HG03064 (cell line): ENCODE data around the gene APMAP.

Experiments used
- ATAC-seq: cut with Tn5 transposase; IDR thresholded peaks from one replicate; pipeline ENCODE4 v1.9.1; 2021; ENCODE audit warnings: low read depth; ENCODE audit not compliant: unreplicated experiment

Gene APMAP

GRCh38 chr20:24970030-24970553 is 22.5 kb downstream of the APMAP start:
- ATAC-seq: no peak

- ATAC-seq: no peak
These were observed 23.1 kb downstream of the APMAP start for GRCh38 chr20:24969186-24970029.

DNA sequence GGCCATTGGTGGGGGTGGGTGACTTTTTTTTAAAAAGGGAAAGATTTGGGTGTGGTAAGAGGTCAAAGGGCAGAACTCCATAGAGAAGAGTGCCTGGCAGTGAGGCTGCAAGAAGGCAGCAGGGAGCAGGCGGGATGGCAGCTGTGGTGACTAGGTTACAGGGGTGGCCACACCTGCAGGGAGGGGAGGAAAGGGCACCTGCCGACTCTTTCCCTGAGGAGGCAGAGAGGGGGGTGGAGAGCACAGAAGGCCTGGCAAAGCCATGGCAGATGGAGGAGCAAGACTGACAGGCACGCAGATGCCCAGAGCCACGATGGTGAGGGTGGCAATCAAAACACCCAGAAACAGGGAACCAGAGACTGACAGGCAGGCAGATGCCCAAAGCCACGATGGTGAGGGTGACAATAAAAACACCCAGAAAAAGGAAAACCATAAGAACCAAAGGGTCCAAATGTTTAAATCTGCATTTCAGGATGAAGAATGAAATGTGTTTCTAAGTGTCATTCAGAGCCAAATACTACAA is 24.2 kb downstream of the APMAP start:
- no peak for ATAC-seq

GRCh38 chr20:24966317-24967012 is 26.1 kb downstream of the APMAP start:
- no peak for ATAC-seq

GRCh38 chr20:24965065-24965919 is 27.3 kb downstream of the APMAP start:
- no peak for ATAC-seq

DNA sequence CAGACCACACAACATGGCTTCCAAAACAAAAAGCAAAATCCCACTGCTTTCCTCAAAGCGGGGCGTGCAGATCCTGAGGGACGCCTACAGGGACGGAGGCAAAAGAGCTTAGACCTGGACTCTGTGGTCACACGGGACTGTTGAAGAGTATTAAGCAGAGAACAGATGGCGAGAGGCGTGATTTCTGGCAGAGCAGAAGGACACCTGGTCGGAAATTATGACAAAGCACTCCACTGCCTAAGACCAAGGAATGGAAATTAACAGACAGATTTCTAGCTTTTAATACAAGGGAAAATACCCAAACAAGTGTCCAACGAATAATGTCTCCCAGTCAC is 28.1 kb downstream of the APMAP start:
- no peak for ATAC-seq

- no peak for ATAC-seq
These were observed 28.7 kb downstream of the APMAP start for GRCh38 chr20:24963672-24964505.

DNA sequence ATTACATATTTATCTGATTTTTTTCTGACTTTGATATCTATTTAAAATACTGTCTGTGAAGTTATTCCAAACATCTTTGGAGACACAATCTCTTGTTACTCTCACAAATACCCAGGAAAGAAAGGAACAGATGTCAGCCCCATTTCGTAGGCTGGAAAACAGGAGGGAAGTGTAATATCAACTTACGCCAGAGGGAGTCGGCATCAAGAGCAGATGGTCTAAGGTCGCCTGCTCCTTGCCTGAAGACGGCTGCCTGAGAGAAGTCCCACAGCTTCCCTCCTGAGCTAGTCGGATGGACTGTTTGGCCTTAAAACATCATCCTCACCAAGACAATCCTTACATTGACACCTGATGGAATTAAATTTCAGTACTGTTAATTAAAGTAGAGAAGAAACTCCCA is 30.0 kb downstream of the APMAP start:
- ATAC-seq: no peak

- ATAC-seq: no peak
These were observed 30.4 kb downstream of the APMAP start for GRCh38 chr20:24962182-24962492.

DNA sequence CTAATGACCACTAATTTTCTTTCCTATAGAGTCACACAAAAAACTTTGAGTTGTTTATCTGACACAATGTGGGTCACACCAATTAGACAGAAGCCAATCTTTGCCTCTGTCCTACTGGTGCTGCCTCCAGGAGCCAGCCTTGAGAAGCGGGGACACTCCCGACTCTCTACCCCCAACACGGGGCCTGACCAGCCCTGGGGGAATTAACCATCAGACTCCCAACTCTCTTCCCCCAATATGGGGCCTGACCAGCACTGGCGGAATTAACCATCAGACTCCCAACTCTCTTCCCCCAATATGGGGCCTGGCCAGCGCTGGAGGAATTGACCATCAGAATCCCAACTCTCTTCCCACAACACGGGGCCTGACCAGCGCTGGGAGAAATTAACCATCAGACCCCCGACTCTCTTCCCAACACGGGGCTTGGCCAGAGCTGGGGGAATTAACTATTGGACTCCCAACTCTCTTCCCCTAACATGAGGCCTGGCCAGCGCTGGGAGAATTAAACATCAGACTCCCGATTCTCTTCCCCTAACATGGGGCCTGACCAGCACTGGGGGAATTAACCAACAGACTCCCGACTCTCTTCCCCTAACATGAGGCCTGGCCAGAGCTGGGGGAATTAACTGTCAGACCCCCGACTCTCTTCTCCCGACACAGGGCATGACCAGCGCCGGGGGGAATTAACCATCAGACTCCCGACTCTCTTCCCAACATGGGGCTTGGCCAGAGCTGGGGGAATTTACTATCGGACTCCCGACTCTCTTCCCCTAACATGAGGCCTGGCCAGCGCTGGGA is 31.0 kb downstream of the APMAP start:
- ATAC-seq: no peak

DNA sequence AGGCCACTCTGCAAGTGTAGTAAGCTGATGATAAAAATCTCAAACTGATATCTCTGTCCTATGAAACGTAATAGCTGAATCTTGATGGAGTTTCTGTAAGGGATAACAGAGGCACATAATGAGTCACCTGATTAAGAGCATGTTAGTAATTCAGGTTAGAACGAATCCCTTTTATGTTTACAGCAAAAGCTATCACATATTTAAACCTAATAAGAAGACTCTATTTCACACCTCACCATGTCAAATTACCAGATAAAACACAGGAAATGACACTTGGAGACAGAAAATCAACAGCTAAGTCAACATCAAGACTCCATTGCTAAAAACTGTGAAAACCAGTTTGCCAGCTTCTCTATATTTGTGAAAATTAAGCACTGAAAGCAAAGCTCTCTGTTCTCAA is 31.7 kb downstream of the APMAP start:
- ATAC-seq: no peak

GRCh38 chr20:24960302-24960801 is 32.2 kb downstream of the APMAP start:
- ATAC-seq: no peak

DNA sequence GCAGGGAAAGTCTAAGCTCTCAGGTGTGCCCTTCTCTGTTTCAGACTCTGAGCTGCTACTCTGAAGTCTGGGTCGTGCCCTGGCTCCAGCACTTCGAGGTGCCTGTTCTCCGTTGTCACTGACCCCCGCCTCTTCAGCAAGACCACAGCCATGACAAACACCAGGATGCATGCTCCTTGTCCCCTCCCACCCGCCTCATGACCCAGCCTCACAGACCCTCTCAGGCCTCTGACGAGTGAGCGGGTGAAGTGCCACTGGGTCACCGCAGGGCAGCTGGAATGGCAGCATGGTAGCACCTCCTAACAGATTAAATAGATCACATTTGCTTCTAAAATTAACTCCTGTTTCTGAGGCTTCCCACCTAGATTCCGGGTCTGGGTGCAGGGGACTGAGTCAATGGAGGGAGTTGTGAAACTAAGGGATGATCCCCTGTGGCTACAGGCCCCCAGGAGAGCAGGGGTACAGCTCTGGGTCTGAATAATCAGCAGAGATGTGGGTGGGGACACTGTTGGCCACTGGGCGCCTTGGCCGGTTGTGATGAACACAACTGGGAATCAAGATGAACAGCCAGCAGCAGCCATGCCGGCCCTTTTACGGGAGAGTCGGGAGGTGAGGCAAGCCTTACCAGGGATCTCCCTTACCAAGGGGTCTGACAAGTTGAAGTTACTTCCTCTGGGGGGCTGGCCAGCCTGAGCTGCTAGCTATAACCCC is 32.8 kb downstream of the APMAP start:
- ATAC-seq: no peak

DNA sequence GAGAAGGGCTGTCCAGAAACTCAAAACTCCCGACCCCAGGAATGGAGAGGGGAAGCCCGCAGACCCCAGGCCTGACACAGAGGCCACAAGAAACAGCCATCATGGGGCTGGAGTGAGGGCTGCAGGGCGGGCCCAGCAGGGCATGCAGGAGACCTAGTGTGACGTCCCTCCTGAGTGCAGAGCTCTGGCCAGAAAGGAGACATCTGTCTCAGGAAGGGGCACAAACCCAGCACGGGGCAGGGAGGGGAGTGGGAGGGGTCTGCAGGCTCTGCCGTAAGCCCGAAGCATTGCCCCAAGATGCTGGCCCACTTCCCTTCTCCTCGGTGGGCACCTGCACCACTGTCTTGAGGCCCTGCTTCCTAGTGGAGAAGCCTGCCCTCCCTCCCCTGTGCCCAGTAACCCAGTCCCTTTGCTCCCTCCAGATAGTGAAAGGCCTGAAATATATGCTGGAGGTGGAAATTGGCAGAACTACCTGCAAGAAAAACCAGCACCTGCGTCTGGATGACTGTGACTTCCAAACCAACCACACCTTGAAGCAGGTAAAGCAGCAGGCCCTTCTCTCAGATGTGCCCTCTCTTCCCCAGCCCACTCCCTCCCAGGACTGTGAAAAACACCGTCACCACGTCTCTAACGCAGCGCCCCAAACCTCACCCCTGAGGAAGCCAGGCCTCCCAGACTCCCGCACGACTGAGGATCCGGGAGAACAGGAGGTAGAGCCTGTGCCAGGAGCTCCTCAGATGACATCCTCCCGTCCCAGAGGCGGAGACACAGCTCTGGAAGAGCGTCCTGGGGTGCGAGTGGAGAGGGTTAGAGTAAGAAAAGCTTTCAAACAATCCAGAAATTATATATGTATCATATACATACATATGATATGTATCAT is 33.8 kb downstream of the APMAP start:
- no peak for ATAC-seq

DNA sequence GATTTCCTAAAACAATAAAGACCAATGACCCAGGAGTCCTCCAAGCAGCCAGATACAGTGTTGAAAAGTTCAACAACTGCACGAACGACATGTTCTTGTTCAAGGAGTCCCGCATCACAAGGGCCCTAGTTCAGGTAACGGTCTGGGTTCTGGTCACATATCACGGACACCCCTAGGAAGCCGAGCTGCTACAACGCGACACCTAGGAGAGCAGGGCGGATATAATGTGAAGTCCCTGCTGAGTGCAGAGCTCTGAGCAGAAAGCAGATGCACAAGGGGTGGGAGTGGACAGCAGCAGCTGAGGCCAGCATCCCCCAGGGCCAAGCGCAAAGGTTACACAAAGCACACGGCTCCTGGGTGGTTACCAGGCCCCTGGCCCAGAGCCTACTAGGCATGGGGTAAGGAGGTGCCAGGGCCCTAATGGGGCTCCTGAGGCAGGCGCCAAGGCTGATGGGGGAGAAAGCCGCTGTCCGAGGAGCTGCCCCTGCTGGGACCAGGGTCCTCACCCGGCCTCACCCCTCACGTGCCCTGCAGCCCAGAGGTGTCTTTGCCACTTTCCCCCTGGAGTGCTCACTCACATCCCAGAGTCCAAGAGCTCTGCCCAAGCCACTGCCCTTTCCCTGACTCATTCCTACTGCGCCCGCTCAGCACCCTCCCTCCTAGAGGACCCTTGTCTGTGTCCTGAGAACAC is 35.1 kb downstream of the APMAP start:
- no peak for ATAC-seq

GRCh38 chr20:24956001-24956841 is 36.3 kb downstream of the APMAP start:
- no peak for ATAC-seq
